Esophagus squamous epithelium (tissue), 5 donors: ENCODE measurements around the gene ECEL1. TPM values are rescaled to one million over a fixed set of nuclear protein-coding genes. Genes with fewer than 3 reads are reported as not detected.

Experiments
- DNase-seq: peaks from one replicate; lab custom pipeline; 2025; lab: John Stamatoyannopoulos, UW
- H3K27ac ChIP-seq, 4 donors: fragments of 200-600 bp; sonication (generic); one replicate each; pipeline ENCODE4 v1.5.1; 2016 to 2019; ENCODE audit warnings: mild to moderate bottlenecking in 1 of 4
- H3K27me3 ChIP-seq, 4 donors: fragments of 200-600 bp; sonication (generic); 1 replicate in 3 of 4; 2 replicates in 1 of 4; pipeline versions ENCODE4 v1.5.1 to v1.6.0; 2017 to 2021; ENCODE audit warnings: antibody characterized with exemption in 1 of 4
- H3K36me3 ChIP-seq, 3 donors: fragments of 200-600 bp; sonication (generic); one replicate each; pipeline ENCODE4 v1.5.1; 2016 to 2019
- H3K4me1 ChIP-seq, 3 donors: fragments of 200-600 bp; sonication (generic); one replicate each; pipeline ENCODE4 v1.5.1; 2017 to 2019
- H3K4me3 ChIP-seq, 4 donors: fragments of 200-600 bp; sonication (generic); 1 replicate in 3 of 4; 2 replicates in 1 of 4; pipeline ENCODE4 v1.5.1; 2016 to 2019; ENCODE audit warnings: mild to moderate bottlenecking in 2 of 4, moderate library complexity in 1 of 4
- H3K9me3 ChIP-seq, 3 donors: fragments of 200-600 bp; sonication (generic); one replicate each; pipeline ENCODE4 v1.5.1; 2016 to 2019
- CTCF ChIP-seq, 6 experiments: fragments of 450-650 bp in 4 of 6; fragments of 200-600 bp in 2 of 6; sonication (generic) in 2 of 6; IDR thresholded peaks; one replicate each; pipeline ENCODE4 v1.5.1; 2016 to 2019; ENCODE audit warnings: antibody characterized with exemption in 6 of 6, mild to moderate bottlenecking in 4 of 6, moderate library complexity in 4 of 6
- POLR2A ChIP-seq, 4 donors: fragments of 450-650 bp; IDR thresholded peaks; one replicate each; pipeline ENCODE4 v1.6.1; 2017; ENCODE audit warnings: antibody characterized with exemption in 4 of 4, mild to moderate bottlenecking in 4 of 4, moderate library complexity in 3 of 4
- WGBS, 2 donors: methylation state at CpG; one replicate each; pipeline ENCODE4 v1.1.5; 2018; 5-methylcytosine and 5-hydroxymethylcytosine counted together
- intact Hi-C: fragments of 100-400 bp; cut with DNase I; formaldehyde crosslinking; loops from one replicate; pipeline ENCODE4 v1.15.0; 2022
- total RNA-seq, 4 donors: library from RNA; depleted of rRNA; stranded (reverse); fragments of >200 nt; gene quantifications; one replicate each; pipeline ENCODE4 v1.1.0, GENCODE V29; 2016
- donor health status: DM: yes; HTN: yes; CAD: no.

The ECEL1 gene
- total RNA-seq, 4 donors from 2014 or later, result 0.19 TPM; not detected in 3

GRCh38 chr2:232521098-232521497 is 33.5 kb upstream of the ECEL1 start:
- intact Hi-C loops, result loop anchor here (5.0 kb wide), 1 partner anchor 74 kb away; no protein-coding TSS in a partner anchor
- Histone ChIP-seq H3K9me3 (no peaks in the 10 kb centered on the region), H3K4me3 (no peak overlapping the region), H3K4me1 (peaks cover 17 to 39% (median 26%) of the 10 kb centered on the region in 3 donors), H3K36me3 (no peaks in the 10 kb centered on the region), H3K27me3 (peaks cover 19 to 81% (median 23%) of the 10 kb centered on the region in 4 donors), H3K27ac (no peak overlapping the region)
- whole genome bisulfite sequencing, 2 donors, result 79 to 85% methylated on average over 7 to 14 of the region's 14 CpGs
- no peak for DNase-seq
- TF ChIP-seq POLR2A (IDR thresholded peaks at IDR 0.05) (no peak), CTCF (IDR thresholded peaks at IDR 0.05) (no peak)

GRCh38 chr2:232520489-232520888 is 32.9 kb upstream of the ECEL1 start:
- Histone ChIP-seq H3K9me3 (no peaks in the 10 kb centered on the region), H3K4me3 (no peak overlapping the region), H3K4me1 (peaks cover 17 to 34% (median 23%) of the 10 kb centered on the region in 3 donors), H3K27me3 (peaks cover 19 to 75% (median 23%) of the 10 kb centered on the region in 4 donors), H3K27ac (no peak overlapping the region), H3K36me3 (no peaks in the 10 kb centered on the region)
- intact Hi-C loops, result loop anchor here (5.0 kb wide), 1 partner anchor 73 kb away; no protein-coding TSS in a partner anchor
- no peak for DNase-seq
- WGBS, 2 donors, result 51 to 83% methylated on average over 6 to 7 of the region's 15 CpGs
- TF ChIP-seq POLR2A (IDR thresholded peaks at IDR 0.05) (no peak), CTCF (IDR thresholded peaks at IDR 0.05) (no peak)

- WGBS, 2 donors, result 68% methylated on average over 3 of the region's 19 CpGs; no CpG with 5 or more reads in 1 of the 2 donors
- H3K27me3 ChIP-seq, result peaks cover 16 to 68% (median 21%) of the 10 kb centered on the region in 4 donors
- intact Hi-C loops, result loop anchor here (5.0 kb wide), 1 partner anchor 73 kb away; no protein-coding TSS in a partner anchor
- H3K27ac ChIP-seq, result no peak within 1 kb of the TSS
- no peak for TF ChIP-seq CTCF (IDR thresholded peaks at IDR 0.05)
- TF ChIP-seq POLR2A (IDR thresholded peaks at IDR 0.05), result no peak
- H3K36me3 ChIP-seq, result no peaks in the 10 kb centered on the region
- no peak for DNase-seq
- H3K9me3 ChIP-seq, result no peaks in the 10 kb centered on the region
- peaks cover 17 to 31% (median 23%) of the 10 kb centered on the region in 3 donors for H3K4me1 ChIP-seq
- H3K4me3 ChIP-seq, result no peak within 1 kb of the TSS
Observed at GRCh38 chr2:232519581-232520438, 32.2 kb upstream of the ECEL1 start, which contains the start of gene PRSS56. PRSS56 (plus strand) TSS chr2:232520388; CDS start chr2:232520599, 211 bp downstream.

- Histone ChIP-seq H3K27ac (no peak overlapping the region), H3K36me3 (no peaks in the 10 kb centered on the region), H3K4me1 (peaks cover 12 to 24% (median 19%) of the 10 kb centered on the region in 3 donors), H3K9me3 (no peaks in the 10 kb centered on the region), H3K4me3 (no peak overlapping the region), H3K27me3 (peaks cover 15 to 67% (median 16%) of the 10 kb centered on the region in 4 donors)
- no peak for DNase-seq
- WGBS, 2 donors, result 61 to 80% methylated on average over 2 to 5 of the region's 6 CpGs
- TF ChIP-seq CTCF (IDR thresholded peaks at IDR 0.05) (no peak), POLR2A (IDR thresholded peaks at IDR 0.05) (no peak)
- intact Hi-C loops, result no loop called here
Observed at GRCh38 chr2:232518844-232519243, 31.2 kb upstream of the ECEL1 start.

- Histone ChIP-seq H3K27ac (no peak overlapping the region), H3K4me3 (no peak overlapping the region), H3K36me3 (no peaks in the 10 kb centered on the region), H3K9me3 (no peaks in the 10 kb centered on the region), H3K27me3 (peaks cover 0 to 67% (median 1%) of the 10 kb centered on the region in 4 donors), H3K4me1 (peaks cover 0 to under 1% (median 0%) of the 10 kb centered on the region in 3 donors)
- intact Hi-C loops, result no loop called here
- 83% methylated on average over 1 of the region's 3 CpGs; no CpG with 5 or more reads in 1 of the 2 donors for WGBS, 2 donors
- no peak for DNase-seq
- TF ChIP-seq CTCF (IDR thresholded peaks at IDR 0.05), result no peak
Observed at GRCh38 chr2:232516551-232516950, 28.9 kb upstream of the ECEL1 start.
